ENCODE results near the gene TRMT112. TPM values are rescaled to one million over a fixed set of nuclear protein-coding genes. Genes with fewer than 3 reads are reported as not detected.

TRMT112 gene
- total and polyA plus RNA-seq, 10 of the 15 experiments (the other 5 are each of a cell fraction or from before 2014, with no cell fraction given): 212 to 455 (median 308) TPM

DNA sequence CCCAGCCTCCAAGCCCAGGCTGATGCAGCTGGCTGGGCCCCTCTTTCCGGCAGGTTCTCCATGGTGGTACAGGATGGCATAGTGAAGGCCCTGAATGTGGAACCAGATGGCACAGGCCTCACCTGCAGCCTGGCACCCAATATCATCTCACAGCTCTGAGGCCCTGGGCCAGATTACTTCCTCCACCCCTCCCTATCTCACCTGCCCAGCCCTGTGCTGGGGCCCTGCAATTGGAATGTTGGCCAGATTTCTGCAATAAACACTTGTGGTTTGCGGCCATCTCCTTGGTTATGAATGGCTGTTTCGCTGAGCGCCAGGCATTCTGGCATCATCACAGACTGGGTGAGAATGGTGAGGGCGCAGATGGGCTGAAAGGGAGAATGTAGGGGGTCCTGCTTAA is 4.2 kb upstream of the TRMT112 start:
- SMC1A ChIA-PET (ENCODE audit: uncharacterized antibody, unreplicated experiment): interaction anchor here (1.5 kb wide), 1 partner anchor 10 kb away, joined by 4 read pairs; no protein-coding TSS in a partner anchor
- POLR2A ChIA-PET: interaction anchor here (2.1 kb wide), 1 partner anchor 10 kb away, joined by 6 read pairs; no protein-coding TSS in a partner anchor
- Histone ChIP-seq H3K4me3 (no peak overlapping the region), H2AFZ (ENCODE audit: control insufficient read depth, low read depth, low read length) (no peak overlapping the region), H3K4me1 (ENCODE audit: control insufficient read depth, insufficient read depth, low read length) (peaks cover 4% of the 10 kb centered on the region; the same call in 1 of the 2 replicates), H3K4me2 (ENCODE audit: control insufficient read depth, insufficient read depth) (no peak overlapping the region), H3K27me3 (replicated peaks in 1 of 2; ENCODE audit: control insufficient read depth in 2 of 2, insufficient read depth in 2 of 2, low read length in 1 of 2) (no peaks in the 10 kb centered on the region), H3K79me2 (ENCODE audit: control insufficient read depth, insufficient read depth, low read length) (peaks cover 22% of the 10 kb centered on the region), H3K9me3 (replicated peaks; ENCODE audit: control insufficient read depth, insufficient read depth, low read length) (no peaks in the 10 kb centered on the region), H3K27ac (ENCODE audit: control insufficient read depth, insufficient read depth) (no peak overlapping the region), H3K36me3 (ENCODE audit: control insufficient read depth in 2 of 2, insufficient read depth in 2 of 2, low read length in 1 of 2) (peaks cover 0 to 2% of the 10 kb centered on the region in 2 experiments; a peak in 2 of 4 replicates), H3K9ac (ENCODE audit: control insufficient read depth, insufficient read depth, low read length) (no peak overlapping the region), H4K20me1 (ENCODE audit: control insufficient read depth, insufficient read depth) (no peaks in the 10 kb centered on the region)
- ATAC-seq (no peak), FAIRE-seq (no peak), DNase-seq (ENCODE audit: low read depth, low spot score) (no peak)
- intact Hi-C loops (cut with micrococcal nuclease; ENCODE audit: unreplicated experiment): no loop called here
- 88% methylated on average over 5 of the region's 5 CpGs for WGBS (ENCODE audit: insufficient coverage, insufficient replicate concordance, low lambda C conversion rate, missing lambda C conversion rate)
- no TSS peak for BruUV-seq (replicated peaks)
- RAD21 ChIA-PET (ENCODE audit: unreplicated experiment): no interaction called here
- no peak for TF ChIP-seq TARDBP (IDR thresholded peaks at IDR 0.05; ENCODE audit: borderline replicate concordance)
- CTCF ChIA-PET: interaction anchor here (0.6 to 3.6 kb wide), 3 partner anchors 10 to 33 kb away, joined by 3 to 18 read pairs (median 3); no protein-coding TSS in a partner anchor
- in situ Hi-C loops (cut with MboI): no loop called here

DNA sequence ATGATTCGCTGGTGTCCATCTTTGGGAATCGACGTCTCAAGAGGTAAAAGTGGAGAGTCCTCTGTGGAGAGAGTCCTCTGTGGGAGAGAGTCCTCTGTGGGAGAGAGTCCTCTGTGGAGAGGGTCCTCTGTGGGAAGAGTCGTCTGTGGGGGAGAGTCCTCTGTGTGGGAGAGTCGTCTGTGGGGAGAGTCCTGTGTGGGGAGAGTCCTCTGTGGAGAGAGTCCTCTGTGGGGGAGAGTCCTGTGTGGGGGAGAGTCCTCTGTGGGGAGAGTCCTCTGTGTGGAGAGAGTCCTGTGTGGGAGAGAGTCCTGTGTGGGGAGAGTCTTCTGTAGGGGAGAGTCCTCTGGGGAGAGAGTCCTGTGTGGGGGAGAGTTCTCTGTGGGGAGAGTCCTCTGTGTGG is 3.7 kb upstream of the TRMT112 start:
- TF ChIP-seq ZZZ3 (IDR thresholded peaks at IDR 0.05; ENCODE audit: control insufficient read depth, insufficient read length, low read depth) (no peak), GABPA (IDR thresholded peaks at IDR 0.05; ENCODE audit: low read depth) (no peak), HDAC2 (IDR thresholded peaks at IDR 0.05) (no peak), ZNF274 (IDR thresholded peaks at IDR 0.05; ENCODE audit: insufficient read depth, insufficient read length) (no peak), CREM (IDR thresholded peaks at IDR 0.05; ENCODE audit: low read depth) (no peak), RAD51 (IDR thresholded peaks at IDR 0.05) (no peak), PML (IDR thresholded peaks at IDR 0.05; ENCODE audit: low read length) (no peak)
- TF ChIP-seq, protein P1, sequence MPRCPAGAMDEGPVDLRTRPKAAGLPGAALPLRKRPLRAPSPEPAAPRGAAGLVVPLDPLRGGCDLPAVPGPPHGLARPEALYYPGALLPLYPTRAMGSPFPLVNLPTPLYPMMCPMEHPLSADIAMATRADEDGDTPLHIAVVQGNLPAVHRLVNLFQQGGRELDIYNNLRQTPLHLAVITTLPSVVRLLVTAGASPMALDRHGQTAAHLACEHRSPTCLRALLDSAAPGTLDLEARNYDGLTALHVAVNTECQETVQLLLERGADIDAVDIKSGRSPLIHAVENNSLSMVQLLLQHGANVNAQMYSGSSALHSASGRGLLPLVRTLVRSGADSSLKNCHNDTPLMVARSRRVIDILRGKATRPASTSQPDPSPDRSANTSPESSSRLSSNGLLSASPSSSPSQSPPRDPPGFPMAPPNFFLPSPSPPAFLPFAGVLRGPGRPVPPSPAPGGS (IDR thresholded peaks at IDR 0.05; ENCODE audit: borderline replicate concordance, insufficient read depth, low read depth, low read length, poor library complexity, severe bottlenecking): no peak
- H3K9me3 ChIP-seq (replicated peaks; ENCODE audit: control insufficient read depth, insufficient read depth, low read length): no peaks in the 10 kb centered on the region
- POLR2A ChIA-PET: interaction anchor here (2.1 kb wide), 1 partner anchor 10 kb away, joined by 6 read pairs; no protein-coding TSS in a partner anchor
- RAD21 ChIA-PET (ENCODE audit: unreplicated experiment): interaction anchor here (1.6 kb wide), 1 partner anchor 11 kb away, joined by 5 read pairs; no protein-coding TSS in a partner anchor
- CTCF ChIA-PET: interaction anchor here (3.6 kb wide), 1 partner anchor 11 kb away, joined by 18 read pairs; no protein-coding TSS in a partner anchor
- H4K20me1 ChIP-seq (ENCODE audit: control insufficient read depth, insufficient read depth): no peaks in the 10 kb centered on the region
- WGBS (ENCODE audit: insufficient coverage, insufficient replicate concordance, low lambda C conversion rate, missing lambda C conversion rate): 82% methylated on average over 5 of the region's 5 CpGs
- in situ Hi-C loops (cut with MboI) (no loop called here), intact Hi-C loops (cut with micrococcal nuclease; ENCODE audit: unreplicated experiment) (no loop called here)
- SMC1A ChIA-PET (ENCODE audit: uncharacterized antibody, unreplicated experiment): no interaction called here
- H3K36me3 ChIP-seq (ENCODE audit: control insufficient read depth in 2 of 2, insufficient read depth in 2 of 2, low read length in 1 of 2): peaks cover 0 to 4% of the 10 kb centered on the region in 2 experiments; a peak in 2 of 4 replicates
- H3K4me2 ChIP-seq (ENCODE audit: control insufficient read depth, insufficient read depth): no peak overlapping the region
- BruUV-seq (replicated peaks): no TSS peak
- H3K4me3 ChIP-seq: no peak overlapping the region
- H2AFZ ChIP-seq (ENCODE audit: control insufficient read depth, low read depth, low read length): no peak overlapping the region
- DNase-seq (ENCODE audit: low read depth, low spot score) (no peak), FAIRE-seq (no peak), ATAC-seq (no peak)
- H3K4me1 ChIP-seq (ENCODE audit: control insufficient read depth, insufficient read depth, low read length): peaks cover 7% of the 10 kb centered on the region
- peaks cover 25% of the 10 kb centered on the region for H3K79me2 ChIP-seq (ENCODE audit: control insufficient read depth, insufficient read depth, low read length)
- no peaks in the 10 kb centered on the region for H3K27me3 ChIP-seq (replicated peaks in 1 of 2; ENCODE audit: control insufficient read depth in 2 of 2, insufficient read depth in 2 of 2, low read length in 1 of 2)
- no peak overlapping the region for H3K9ac ChIP-seq (ENCODE audit: control insufficient read depth, insufficient read depth, low read length)
- no peak overlapping the region for H3K27ac ChIP-seq (ENCODE audit: control insufficient read depth, insufficient read depth)

All from GM12878 (cell line).